HEK293 (cell line): ENCODE measurements around the gene SSBP2.
A peak's percentile ranks its signal among the peaks of the same experiment; 100 is the strongest.

ENCODE experiments used
- AEBP2 ChIP-seq: fragments of 450-650 bp; formaldehyde crosslinking; IDR thresholded peaks from 2 replicates; pipeline ENCODE4 v1.5.1; 2016; ENCODE audit warnings: missing biosample characterization, missing genetic modification characterization, borderline replicate concordance
- BCL11B ChIP-seq: fragments of 450-650 bp; formaldehyde crosslinking; IDR thresholded peaks from 2 replicates; pipeline ENCODE4 v1.5.1; 2016; ENCODE audit warnings: low read depth, missing biosample characterization, missing genetic modification characterization
- GFI1B ChIP-seq: fragments of 450-650 bp; formaldehyde crosslinking; IDR thresholded peaks from 2 replicates; pipeline ENCODE4 v1.5.1; 2016; ENCODE audit warnings: missing biosample characterization, missing genetic modification characterization
- HIC1 ChIP-seq: fragments of 450-650 bp; formaldehyde crosslinking; IDR thresholded peaks from 2 replicates; pipeline ENCODE4 v1.5.1; 2016; ENCODE audit warnings: missing biosample characterization, missing genetic modification characterization
- OSR2 ChIP-seq: fragments of 450-650 bp; formaldehyde crosslinking; IDR thresholded peaks from 2 replicates; pipeline ENCODE4 v1.5.1; 2016; ENCODE audit warnings: missing biosample characterization, missing genetic modification characterization
- WT1 ChIP-seq: fragments of 450-650 bp; formaldehyde crosslinking; IDR thresholded peaks from 2 replicates; pipeline ENCODE4 v1.5.1; 2016; ENCODE audit warnings: missing biosample characterization, missing genetic modification characterization
- YY1 ChIP-seq: fragments of 450-650 bp; formaldehyde crosslinking; IDR thresholded peaks from 2 replicates; pipeline ENCODE4 v1.5.1; 2018; ENCODE audit warnings: missing biosample characterization, missing genetic modification characterization
- ZBTB1 ChIP-seq: fragments of 450-650 bp; formaldehyde crosslinking; IDR thresholded peaks from 2 replicates; pipeline ENCODE4 v1.5.1; 2016; ENCODE audit warnings: missing biosample characterization, missing genetic modification characterization
- ZBTB10 ChIP-seq: fragments of 450-650 bp; formaldehyde crosslinking; IDR thresholded peaks from 2 replicates; pipeline ENCODE4 v1.5.1; 2016; ENCODE audit warnings: missing biosample characterization, missing genetic modification characterization
- ZBTB48 ChIP-seq: fragments of 450-650 bp; formaldehyde crosslinking; IDR thresholded peaks from 2 replicates; pipeline ENCODE4 v1.5.1; 2016; ENCODE audit warnings: missing biosample characterization, missing genetic modification characterization
- ZEB2 ChIP-seq: fragments of 450-650 bp; formaldehyde crosslinking; IDR thresholded peaks from 2 replicates; pipeline ENCODE4 v1.5.1; 2016; ENCODE audit warnings: missing biosample characterization, missing genetic modification characterization
- ZNF174 ChIP-seq: fragments of 450-650 bp; formaldehyde crosslinking; IDR thresholded peaks from 2 replicates; pipeline ENCODE4 v1.5.0; 2017; ENCODE audit warnings: missing biosample characterization, mild to moderate bottlenecking, missing genetic modification characterization
- ZNF211 ChIP-seq: fragments of 450-650 bp; formaldehyde crosslinking; IDR thresholded peaks from 2 replicates; pipeline ENCODE4 v1.5.1; 2016; ENCODE audit warnings: low read depth, missing biosample characterization, missing genetic modification characterization
- ZNF23 ChIP-seq: fragments of 450-650 bp; formaldehyde crosslinking; IDR thresholded peaks from 2 replicates; pipeline ENCODE4 v1.5.1; 2016; ENCODE audit warnings: missing biosample characterization, missing genetic modification characterization, borderline replicate concordance
- ZNF324 ChIP-seq: fragments of 450-650 bp; formaldehyde crosslinking; IDR thresholded peaks from 2 replicates; pipeline ENCODE4 v1.5.1; 2016; ENCODE audit warnings: missing biosample characterization, missing genetic modification characterization
- ZNF341 ChIP-seq: fragments of 450-650 bp; formaldehyde crosslinking; IDR thresholded peaks from 2 replicates; pipeline ENCODE4; 2016; ENCODE audit warnings: low read depth, missing biosample characterization, missing genetic modification characterization
- ZNF510 ChIP-seq: fragments of 450-650 bp; formaldehyde crosslinking; IDR thresholded peaks from 2 replicates; pipeline ENCODE4 v1.5.1; 2018; ENCODE audit warnings: mild to moderate bottlenecking, missing genetic modification characterization, missing biosample characterization; ENCODE audit not compliant: insufficient replicate concordance
- ZNF626 ChIP-seq: fragments of 450-650 bp; sonication (Bioruptor Pico); formaldehyde crosslinking; IDR thresholded peaks from 2 replicates; pipeline ENCODE4 v1.5.1; 2018; ENCODE audit warnings: missing biosample characterization, missing genetic modification characterization, inconsistent platforms
- ZNF629 ChIP-seq: fragments of 450-650 bp; formaldehyde crosslinking; IDR thresholded peaks from 2 replicates; pipeline ENCODE4 v1.5.1; 2017; ENCODE audit warnings: missing biosample characterization, missing genetic modification characterization
- ZNF639 ChIP-seq: fragments of 450-650 bp; formaldehyde crosslinking; IDR thresholded peaks from 2 replicates; pipeline ENCODE4 v1.5.1; 2016; ENCODE audit warnings: missing biosample characterization, missing genetic modification characterization
- ZNF664 ChIP-seq: fragments of 450-650 bp; formaldehyde crosslinking; IDR thresholded peaks from 2 replicates; pipeline ENCODE4 v1.5.1; 2016; ENCODE audit warnings: missing biosample characterization, missing genetic modification characterization
- ZNF837 ChIP-seq: fragments of 450-650 bp; formaldehyde crosslinking; IDR thresholded peaks from 2 replicates; pipeline ENCODE4 v1.5.1; 2016; ENCODE audit warnings: missing biosample characterization, missing genetic modification characterization
- ZSCAN18 ChIP-seq: fragments of 450-650 bp; formaldehyde crosslinking; IDR thresholded peaks from 2 replicates; pipeline ENCODE4 v1.5.1; 2016; ENCODE audit warnings: missing biosample characterization, missing genetic modification characterization
- ZSCAN4 ChIP-seq: fragments of 450-650 bp; formaldehyde crosslinking; IDR thresholded peaks from 2 replicates; pipeline ENCODE4 v1.5.1; 2017; ENCODE audit warnings: missing biosample characterization, missing genetic modification characterization

Gene SSBP2

GRCh38 chr5:81751009-81751835 is at the start of gene SSBP2 (continued):
- TF ChIP-seq ZSCAN18 (peak; percentile 57; the same call in 1 of the 2 replicates), ZNF174 (tag by site-specific recombination) (no peak), ZBTB1 (no peak), ZEB2 (tag by site-specific recombination) (peak; percentile 96), YY1 (tag by site-specific recombination) (peak; percentile 70), ZSCAN4 (tag by site-specific recombination) (no peak; the same call in none of the 2 replicates), ZNF639 (tag by site-specific recombination) (peak; percentile 90), ZBTB48 (tag by site-specific recombination) (peak; percentile 77), HIC1 (no peak), ZNF629 (tag by site-specific recombination) (peak; percentile 82), ZNF837 (no peak), BCL11B (peak; percentile 71), ZNF211 (no peak), OSR2 (tag by site-specific recombination) (peak; percentile 38; the same call in 1 of the 2 replicates), ZNF664 (tag by site-specific recombination) (peak; percentile 83), ZNF324 (tag by site-specific recombination) (peak; percentile 94), ZNF510 (peak; percentile 41), ZNF626 (tag by site-specific recombination) (peak; percentile 37; the same call in 1 of the 2 replicates), AEBP2 (tag by site-specific recombination) (0 out of 2 replicates have a peak, but pooled peaks have one; percentile 58), ZNF23 (tag by site-specific recombination) (no peak), WT1 (tag by site-specific recombination) (peak; percentile 87), ZNF341 (tag by site-specific recombination) (peak; percentile 99), ZBTB10 (tag by site-specific recombination) (peak; percentile 96), GFI1B (peak; percentile 55)
